Stimulated activated CD4-positive, alpha-beta T cell treated with anti-CD3 and anti-CD28 coated beads, Interleukin-12 subunit alpha, Interleukin-12 subunit beta, amount 100 ng/mL, for 48 hours (primary cell): ENCODE measurements around the gene TEX53.

ENCODE experiments used
- DNase-seq, 3 donors: peaks; one replicate each; pipeline ENCODE4 v3.0.0-alpha.2; 2020; ENCODE audit warnings: low read depth in 2 of 3, low spot score in 1 of 3

The TEX53 gene

DNA sequence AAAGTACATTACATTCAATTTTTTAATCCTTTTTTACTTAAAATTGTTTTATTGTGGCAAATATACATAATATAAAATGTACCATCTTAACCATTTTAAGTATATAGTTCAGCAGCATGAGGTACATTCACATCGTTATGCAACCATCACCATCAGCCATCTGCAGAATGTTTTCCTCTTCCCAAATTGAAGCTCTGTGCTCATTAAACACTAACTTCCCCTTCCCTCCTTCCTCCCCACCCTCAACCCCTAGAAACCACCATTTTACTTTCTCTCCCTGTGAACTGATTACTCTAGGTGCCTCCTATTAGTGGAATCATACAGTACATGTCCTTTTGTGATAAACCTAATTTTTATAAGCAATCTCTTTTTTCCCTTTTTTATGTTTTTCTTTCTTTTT is 15.6 kb downstream of the TEX53 start:
- no peak for DNase-seq

DNA sequence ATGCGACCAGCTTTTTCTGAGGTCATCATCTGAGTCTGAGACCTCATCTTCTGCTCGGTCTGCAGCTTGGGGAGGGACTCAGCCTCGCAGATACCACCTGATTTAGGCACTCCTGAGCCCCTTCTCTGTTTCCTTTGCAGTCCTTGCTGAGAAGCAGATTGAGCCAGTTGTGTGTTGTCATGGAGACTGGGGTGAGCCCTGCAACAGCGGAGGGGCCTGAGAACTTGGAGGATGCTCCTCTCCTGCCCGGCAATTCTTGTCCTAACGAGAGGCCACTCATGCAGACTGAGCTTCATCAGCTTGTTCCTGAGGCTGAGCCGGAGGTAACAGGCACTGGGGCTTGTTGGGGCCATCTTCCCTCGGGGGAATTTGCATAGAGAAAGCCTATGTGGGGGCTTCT is 19.2 kb downstream of the TEX53 start:
- DNase-seq: no peak

DNA sequence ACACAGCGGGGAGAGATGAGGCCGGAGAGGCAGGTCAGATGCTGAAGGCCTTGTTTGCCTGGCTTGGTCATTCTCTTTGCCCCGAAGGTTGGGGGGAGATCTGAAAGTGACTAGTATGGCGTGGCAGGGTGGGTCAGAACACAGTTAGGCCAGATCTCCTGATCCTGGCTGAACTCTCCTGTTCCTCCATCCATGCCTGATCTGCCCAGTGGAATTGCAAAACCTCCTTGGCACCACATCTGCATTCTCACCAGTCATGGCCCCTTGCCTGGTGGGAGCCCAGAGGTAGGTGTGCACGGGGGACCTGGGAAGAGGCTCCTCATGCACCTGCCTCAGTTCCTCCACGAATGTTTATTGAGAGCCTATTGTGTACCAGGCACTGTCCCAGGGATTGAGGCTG is 23.2 kb downstream of the TEX53 start:
- DNase-seq: no peak

DNA sequence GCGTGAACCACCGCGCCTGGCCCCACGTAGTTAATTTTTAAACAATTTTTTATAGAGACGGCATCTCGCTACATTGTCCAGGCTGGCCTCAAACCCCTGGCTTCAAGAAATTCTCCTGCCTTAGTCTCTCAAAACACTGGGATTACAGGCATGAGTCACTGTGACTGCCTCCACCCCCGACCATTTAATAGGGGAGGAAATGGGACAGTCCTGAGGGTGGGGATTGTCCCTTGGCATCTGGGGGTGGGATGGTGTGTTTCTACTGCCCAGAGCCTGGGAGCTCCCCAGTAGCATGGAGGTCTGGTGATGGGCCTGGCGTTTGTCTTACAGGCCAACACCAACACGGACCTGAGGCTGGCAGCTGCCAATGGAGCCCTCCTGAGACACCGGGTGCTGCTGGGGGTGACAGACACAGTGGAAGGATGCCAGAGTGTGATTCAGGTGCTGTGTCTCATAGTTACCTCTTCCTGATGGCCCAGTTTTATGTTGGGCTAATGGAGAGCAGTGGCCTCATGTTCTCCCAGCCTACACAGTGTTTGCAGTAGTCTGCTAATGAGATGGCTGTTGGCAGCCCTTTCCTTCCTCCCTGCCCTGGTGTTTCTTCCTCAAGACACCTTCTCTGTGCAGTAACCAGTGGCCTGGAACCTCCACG is 24.0 kb downstream of the TEX53 start:
- no peak for DNase-seq

DNA sequence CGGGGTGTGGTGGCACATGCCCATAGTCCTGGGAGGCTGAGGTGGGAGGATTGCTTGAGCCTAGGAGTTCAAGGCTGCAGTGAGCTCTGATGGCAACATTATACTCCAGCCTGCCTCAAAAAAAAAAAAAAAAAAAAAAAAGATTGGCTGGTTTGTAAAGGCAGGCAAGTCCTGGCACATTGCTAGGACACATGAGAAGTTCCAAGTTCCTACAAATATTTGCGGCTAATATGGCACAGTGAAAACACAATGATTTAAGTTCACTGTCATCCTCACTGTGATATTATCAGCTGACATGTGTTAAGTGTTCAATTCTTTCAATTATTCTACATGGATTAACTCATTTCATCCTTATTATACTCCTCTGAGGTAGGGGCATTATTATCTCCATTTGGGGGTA is 26.4 kb downstream of the TEX53 start:
- no peak for DNase-seq

DNA sequence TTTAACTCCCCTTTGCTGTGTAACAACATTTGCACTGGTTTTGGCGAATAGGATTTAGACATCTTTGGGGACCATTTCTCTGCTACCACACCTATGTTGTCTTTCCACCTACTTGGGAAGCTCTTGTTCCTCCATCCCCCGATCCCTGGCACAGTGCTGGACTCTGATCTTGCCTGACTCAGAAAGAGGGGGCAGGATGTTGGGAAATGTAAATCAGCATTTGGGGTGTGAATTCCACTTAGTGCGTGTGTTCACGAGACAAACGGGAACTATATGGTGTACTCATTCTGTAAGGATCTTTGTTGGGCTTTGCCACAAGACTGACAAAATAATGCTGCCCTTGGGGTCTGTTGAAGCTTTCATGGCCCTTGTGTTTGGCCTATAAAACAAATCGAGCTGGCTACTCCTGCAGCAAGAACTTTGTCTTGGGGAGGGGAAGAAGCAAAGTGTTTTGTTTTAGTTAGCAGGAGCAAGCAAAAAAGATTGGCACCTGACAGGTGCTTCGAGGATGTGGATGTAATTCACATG is 28.0 kb downstream of the TEX53 start:
- no peak for DNase-seq

DNA sequence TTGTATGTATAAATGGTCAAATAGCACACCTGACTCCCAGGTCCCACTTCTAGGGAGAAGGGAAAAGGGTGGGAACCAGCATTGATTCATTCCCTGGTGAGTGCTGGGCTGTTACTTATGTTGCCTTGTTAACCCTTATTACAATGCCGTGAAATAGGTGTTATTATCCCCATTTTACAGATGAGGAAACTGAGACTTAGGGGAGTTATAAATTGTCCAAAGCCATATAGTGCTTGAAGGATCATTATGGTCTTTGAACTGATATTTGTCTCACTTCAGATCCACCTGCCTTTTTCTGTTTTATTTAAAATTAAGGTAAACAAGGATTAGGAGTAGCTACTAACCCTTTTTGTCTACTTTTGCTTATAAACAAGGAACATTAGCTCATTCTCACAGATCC is 30.1 kb downstream of the TEX53 start:
- no peak for DNase-seq

DNA sequence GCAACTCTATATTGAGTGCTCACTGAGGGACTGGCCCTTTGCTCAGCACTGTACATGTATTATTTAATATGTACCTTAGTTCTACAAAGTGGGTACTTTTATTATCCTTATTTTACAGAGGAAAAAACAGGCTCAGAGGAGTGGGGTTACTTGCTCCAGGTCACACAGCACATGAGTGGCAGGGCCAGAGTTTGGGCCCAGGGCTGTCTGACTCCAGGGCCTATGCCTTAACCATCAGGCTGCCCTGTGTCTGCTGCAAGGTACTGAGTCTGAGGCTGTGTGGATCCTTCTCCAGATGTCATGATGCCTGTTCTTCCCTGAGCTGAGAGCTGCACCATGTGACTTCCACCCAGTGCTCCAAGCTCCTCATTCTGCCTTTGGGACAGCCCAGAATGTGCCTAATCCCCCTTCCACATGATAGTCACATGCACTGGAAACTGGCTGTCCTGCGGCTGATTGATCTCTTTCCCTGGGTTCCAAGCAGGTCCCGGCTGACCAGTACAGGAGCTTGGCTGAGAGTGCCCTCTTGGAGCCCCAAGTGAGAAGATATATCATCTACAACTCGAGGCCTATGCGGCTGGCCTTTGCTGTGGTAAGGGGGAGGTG is 31.1 kb downstream of the TEX53 start:
- DNase-seq: no peak

DNA sequence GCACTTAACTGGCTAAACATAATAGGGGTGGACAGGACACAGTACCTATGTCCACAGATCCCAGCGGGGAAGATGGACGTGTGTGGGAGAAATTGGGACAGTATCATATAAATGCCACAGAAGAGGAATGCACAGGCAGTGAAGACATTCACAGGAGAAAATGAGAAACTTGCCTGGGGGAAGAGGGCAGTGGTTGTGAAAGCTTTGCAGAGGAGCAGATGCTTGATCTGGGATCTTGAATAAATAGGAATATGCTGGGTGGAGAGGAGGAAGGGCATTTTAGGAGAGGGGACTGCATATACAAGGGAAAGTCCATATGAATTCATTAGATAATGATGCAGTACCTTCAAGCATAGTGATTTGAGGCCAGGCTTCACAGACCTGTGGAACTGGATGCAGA is 32.9 kb downstream of the TEX53 start:
- no peak for DNase-seq

DNA sequence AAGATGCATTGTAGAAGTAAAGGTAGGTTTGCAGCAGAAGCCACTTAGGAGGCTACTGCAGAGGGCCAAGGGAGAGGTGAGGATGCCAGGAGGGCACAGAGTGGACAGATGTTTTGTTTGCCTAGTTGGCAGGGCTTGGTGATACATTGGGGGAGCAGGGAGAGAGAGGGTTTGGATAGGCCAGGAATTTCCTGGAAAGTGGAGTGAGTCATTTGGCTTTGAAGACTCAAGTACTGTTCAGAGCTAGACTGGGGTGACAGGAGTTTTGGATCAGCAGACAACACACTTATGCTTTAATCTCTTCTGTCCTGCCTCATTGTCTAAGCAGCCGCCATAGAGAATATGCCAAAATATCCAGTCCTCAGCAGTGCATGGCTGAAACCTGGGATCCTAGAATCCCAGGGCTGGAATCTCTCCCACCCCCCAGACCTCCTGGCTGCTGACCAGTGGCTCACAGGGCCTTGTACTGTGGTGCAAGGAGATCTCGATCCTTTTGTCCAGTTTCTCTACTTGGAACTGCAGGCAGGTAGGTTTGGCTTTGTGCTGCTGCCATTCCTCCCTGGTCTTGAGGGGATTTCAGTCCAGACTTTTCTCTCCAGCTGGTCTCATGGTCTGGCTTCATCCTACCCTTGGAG is 35.5 kb downstream of the TEX53 start:
- DNase-seq: no peak

DNA sequence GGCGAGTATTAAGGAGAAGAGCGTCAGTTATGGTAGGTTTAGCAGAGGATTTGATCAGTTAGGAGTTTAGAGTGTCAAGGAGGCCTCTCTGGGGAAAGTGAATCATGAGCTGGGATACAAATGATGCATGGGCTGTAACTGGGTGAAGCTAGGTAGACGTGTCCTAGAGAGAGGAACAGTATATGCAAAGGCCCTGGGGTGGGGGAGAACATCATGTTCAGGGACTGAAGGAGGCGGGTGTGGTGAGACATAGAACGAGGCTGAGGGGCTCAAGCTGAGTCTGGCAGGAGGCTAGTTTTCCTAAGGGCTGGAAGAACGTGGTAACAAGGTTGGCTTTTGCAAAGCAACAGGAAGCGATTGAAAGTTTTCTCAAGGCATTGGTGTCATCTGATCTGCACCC is 36.0 kb downstream of the TEX53 start:
- DNase-seq: no peak

DNA sequence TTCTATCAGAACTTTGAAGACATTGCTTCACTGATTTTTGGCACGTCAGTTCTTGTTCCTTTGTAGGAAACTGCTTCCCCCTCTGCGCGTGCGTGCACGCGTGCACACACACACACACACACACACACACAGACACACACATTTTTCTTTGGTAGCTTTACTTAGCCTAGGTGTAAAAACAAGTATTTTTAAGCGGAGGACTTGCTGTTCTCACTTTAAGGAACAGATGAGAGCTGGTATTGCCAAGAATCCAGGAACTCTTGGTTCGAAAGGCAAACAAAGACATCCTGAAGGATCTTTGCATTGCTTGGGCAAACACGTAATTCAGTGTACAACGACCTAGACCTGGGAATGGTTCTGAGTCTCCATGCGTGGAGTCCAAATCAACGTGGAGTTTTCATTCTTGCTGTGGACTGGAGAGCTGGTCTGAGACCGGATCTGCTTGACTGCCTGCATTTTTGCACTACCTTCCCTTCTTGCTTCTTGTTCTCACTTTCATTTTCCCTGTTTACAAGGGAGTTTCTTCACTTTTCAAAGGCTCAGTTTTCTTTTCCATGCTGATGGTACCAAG is 38.3 kb downstream of the TEX53 start:
- no peak for DNase-seq

DNA sequence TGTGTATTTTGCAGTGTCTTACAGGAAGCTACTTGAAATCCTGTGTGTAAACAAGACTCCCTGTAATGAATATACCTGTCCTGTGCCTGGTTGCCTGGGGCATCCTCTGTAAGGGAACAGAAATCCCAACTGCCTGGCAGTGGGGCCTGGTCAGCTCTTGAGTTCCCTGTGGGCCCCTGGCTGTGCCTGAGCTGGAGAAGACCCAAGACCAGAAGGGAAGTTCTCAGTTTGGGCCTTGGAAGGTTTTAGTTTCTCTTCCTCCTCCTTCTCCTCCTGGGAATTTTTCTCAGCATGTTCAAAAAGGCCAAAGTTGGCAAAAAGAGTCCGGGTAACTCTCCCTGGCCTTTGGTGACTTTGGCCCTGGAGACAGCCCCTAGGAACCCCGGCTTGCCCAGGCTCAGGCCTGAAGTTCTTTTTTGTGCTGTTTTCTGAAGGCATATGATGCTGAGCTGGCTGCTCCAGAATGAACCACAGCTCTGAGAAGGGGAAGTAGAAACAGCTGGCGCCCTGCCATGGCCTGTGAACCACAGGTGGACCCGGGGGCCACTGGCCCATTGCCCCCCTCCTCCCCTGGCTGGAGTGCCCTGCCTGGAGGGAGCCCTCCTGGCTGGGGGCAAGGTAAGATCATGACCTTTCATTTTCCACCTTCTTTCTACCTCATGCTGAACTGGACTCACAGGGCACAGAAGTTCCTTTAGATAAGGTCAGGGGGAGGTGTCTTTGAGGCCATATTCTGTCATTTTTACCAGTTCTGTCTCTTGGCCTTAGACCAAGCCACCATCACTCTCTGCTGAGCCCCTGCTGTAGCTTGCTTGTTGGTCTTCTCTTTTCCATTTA is 40.7 kb downstream of the TEX53 start:
- no peak for DNase-seq

DNA sequence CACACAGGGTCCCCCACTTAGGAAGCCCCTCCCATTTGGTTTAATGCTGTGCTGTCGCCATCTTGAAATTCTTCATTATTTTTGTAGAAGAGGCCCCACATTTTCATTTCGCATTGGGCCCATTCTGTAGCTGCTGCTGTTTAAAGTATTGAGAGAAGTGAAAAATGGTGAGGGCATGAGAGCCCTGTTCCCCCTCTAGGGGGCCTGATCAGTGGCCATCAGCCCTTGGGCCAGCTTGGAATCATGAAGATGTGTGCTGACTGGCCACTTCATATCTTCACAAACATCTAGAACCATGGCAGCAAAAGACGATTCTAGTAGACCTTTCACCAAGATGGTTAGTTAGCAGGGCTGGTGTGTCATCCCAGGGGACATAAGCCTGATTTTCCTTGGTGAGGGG is 43.2 kb downstream of the TEX53 start:
- no peak for DNase-seq

DNA sequence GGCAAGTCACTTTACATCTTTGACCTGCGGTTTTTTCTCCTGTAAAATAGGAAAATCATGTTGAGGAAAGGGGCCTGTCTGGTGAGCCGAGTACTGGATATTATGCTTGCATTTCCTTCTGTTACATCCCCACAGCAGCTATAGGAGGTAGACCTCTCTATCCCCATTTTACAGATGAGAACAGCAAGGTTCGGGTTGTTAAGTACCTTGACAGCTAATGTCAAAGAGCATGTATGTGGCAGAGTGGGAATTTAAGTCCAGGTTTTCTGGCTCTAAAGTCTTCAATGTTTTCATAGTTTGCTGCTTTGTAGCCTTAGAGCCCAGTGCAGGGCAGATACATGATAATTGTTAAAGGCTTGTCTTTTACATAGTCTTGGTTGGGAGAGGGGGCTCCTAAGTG is 43.7 kb downstream of the TEX53 start:
- no peak for DNase-seq

DNA sequence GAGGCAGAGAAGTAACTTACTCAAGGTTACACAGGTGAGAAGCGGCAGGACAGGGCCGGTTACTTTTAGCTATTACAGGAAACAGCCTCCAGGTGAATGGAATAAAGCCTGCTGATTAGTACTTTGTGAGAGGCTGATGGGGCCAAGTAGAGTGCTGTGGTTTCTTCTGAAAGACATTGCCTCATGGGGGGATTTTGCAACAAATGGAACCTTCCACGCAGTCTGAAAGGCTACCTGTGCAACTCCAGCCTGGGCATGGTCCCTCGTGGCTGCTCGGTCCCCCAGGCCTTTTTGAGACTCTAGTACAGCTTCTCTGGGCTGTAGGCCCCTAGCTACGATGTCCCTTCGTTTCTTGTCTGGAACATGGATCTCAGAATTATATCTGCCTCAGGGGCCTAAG is 44.5 kb downstream of the TEX53 start:
- DNase-seq: no peak

DNA sequence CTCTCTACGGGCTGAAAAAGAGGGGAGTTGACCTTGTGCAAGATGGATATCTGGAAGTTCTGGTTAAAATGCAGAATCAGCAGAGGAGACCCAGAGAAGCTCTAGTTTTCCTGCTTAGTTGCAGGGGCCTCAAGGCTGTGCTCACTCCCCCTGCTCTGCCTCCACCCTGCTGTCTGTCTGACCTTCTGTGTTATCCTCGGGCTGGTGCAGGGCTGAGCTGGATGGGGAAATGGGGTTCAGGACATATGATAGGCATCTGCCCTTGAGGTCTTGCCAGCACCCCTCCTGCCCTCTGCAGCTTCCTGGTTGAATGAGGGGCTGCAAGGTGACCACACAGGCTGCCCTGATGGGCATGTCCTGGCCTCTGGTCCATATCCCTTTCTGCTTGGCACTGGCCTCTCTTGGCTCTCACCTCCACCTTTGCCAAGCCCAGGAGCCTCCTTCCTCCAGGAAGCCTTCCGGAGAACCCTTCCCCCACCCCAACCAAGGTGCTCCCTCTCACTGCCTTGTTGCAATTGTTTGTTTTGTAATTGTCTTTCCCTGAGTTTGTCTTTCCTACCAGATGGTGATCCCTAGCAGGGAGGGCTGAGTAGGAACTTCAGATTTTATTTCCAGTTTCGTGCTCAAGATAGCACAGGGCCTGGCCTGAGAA is 45.2 kb downstream of the TEX53 start:
- DNase-seq: no peak

DNA sequence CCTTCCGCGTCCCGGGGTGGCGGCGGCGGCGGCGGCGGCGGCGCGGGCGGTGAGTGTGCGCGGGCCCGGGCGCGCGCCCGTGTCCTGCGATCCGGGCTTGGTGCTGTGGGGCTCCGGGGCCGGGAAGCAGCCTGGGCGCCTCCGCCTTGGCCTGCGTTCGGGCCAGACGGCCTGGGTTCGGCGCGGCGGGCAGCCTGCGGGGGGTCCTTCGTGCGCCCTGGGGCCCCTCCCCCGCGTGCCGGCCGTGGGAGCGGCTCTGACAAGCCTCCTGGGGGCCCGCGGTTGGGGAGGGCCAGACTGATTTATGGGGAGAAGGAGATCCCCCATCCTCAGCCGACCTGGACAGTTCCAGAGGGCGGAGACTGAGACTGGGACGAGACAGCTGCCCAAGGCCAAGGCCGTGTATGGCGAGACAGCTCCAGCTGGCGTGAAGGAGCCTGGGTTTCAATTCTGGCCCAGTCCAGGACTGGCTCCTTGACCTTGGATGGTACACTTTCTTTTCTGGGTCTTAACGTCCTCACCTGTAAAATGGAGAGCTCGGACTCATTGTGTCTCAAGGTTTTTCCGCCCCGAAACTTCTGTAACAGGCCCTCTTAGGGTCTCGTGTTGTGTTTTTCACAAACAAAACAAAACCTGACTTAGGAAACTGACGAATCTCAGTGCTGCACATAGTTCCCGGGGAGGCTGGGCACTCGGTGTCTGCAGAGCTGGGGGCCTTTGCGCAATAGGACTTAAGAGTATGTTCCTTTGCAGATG is 45.9 kb downstream of the TEX53 start:
- peak in 1 of 3 donors; percentile 38 for DNase-seq

DNA sequence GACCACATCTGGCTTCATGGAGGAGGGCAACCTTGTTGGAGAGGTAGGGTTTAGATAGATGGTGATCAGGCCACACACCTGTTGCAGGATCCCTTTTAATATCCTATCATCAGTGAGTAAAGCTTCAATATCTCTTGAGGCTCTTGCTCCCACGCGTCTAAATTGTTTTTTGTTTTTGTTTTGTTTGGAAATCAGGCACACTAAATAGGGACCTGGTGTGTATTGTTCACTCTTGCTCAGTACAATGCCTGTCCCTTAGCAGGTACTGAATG is 49.1 kb downstream of the TEX53 start:
- DNase-seq: no peak
